HG03354 (cell line): Measurements from ENCODE around the gene ERC2.

Source experiments
- ATAC-seq: cut with Tn5 transposase; IDR thresholded peaks from one replicate; pipeline ENCODE4 v1.9.1; 2021; ENCODE audit warnings: mild to moderate bottlenecking; ENCODE audit not compliant: unreplicated experiment, poor library complexity, severe bottlenecking

The ERC2 gene

GRCh38 chr3:55720614-55721013 lies 747.7 kb downstream of the ERC2 start:
- ATAC-seq = no peak

GRCh38 chr3:55719508-55719907 lies 748.8 kb downstream of the ERC2 start:
- ATAC-seq = no peak

GRCh38 chr3:55719006-55719405 lies 749.3 kb downstream of the ERC2 start:
- ATAC-seq = no peak

- ATAC-seq = no peak
Measured at GRCh38 chr3:55718521-55718921, 749.7 kb downstream of the ERC2 start.

GRCh38 chr3:55718074-55718473 lies 750.2 kb downstream of the ERC2 start:
- ATAC-seq = no peak

- no peak for ATAC-seq
Measured at GRCh38 chr3:55717481-55717880, 750.8 kb downstream of the ERC2 start.

GRCh38 chr3:55716611-55717225 lies 751.5 kb downstream of the ERC2 start:
- ATAC-seq = no peak

GRCh38 chr3:55716044-55716443 lies 752.2 kb downstream of the ERC2 start:
- ATAC-seq = no peak

- no peak for ATAC-seq
Measured at GRCh38 chr3:55714057-55714456, 754.2 kb downstream of the ERC2 start.

GRCh38 chr3:55711646-55712045 lies 756.6 kb downstream of the ERC2 start:
- no peak for ATAC-seq

- no peak for ATAC-seq
Measured at GRCh38 chr3:55709411-55710012, 758.8 kb downstream of the ERC2 start.

GRCh38 chr3:55708921-55709320 lies 759.3 kb downstream of the ERC2 start:
- ATAC-seq = no peak

- ATAC-seq = no peak
Measured at GRCh38 chr3:55708242-55708641, 760.0 kb downstream of the ERC2 start.

GRCh38 chr3:55704521-55704920 lies 763.7 kb downstream of the ERC2 start:
- no peak for ATAC-seq

GRCh38 chr3:55702822-55703221 lies 765.4 kb downstream of the ERC2 start:
- no peak for ATAC-seq

- ATAC-seq = no peak
Measured at GRCh38 chr3:55701997-55702396, 766.3 kb downstream of the ERC2 start.

- ATAC-seq = no peak
Measured at GRCh38 chr3:55698831-55699230, 769.4 kb downstream of the ERC2 start.

- ATAC-seq = no peak
Measured at GRCh38 chr3:55697177-55697865, 770.9 kb downstream of the ERC2 start.

- ATAC-seq = no peak
Measured at GRCh38 chr3:55692957-55693558, 775.2 kb downstream of the ERC2 start.

- ATAC-seq = no peak
Measured at GRCh38 chr3:55692295-55692956, 775.8 kb downstream of the ERC2 start.
